Karpas-422 (cell line): ENCODE data around the gene ENGASE. TPM values are rescaled to one million over a fixed set of nuclear protein-coding genes. Genes with fewer than 3 reads are reported as not detected.
"Not testable (repeated sequence)": the region's sequence is repeated elsewhere in the genome, so short reads cannot be mapped to it uniquely, and the experiment has no call there.

ENCODE experiments used
- DNase-seq: peaks from one replicate; pipeline ENCODE4 v3.0.0-alpha.2; 2015
- H2AFZ ChIP-seq: fragments of 200-600 bp; sonication (generic); 2 replicates; pipeline ENCODE4 v1.6.1; 2014; ENCODE audit warnings: antibody characterized with exemption, low read length, mixed read lengths
- H3K27ac ChIP-seq: fragments of 200-600 bp; sonication (generic); 2 replicates; pipeline ENCODE4 v1.5.1; 2014; ENCODE audit warnings: mild to moderate bottlenecking, low read length, moderate library complexity
- H3K27me3 ChIP-seq: fragments of 200-600 bp; sonication (generic); 2 replicates; pipeline ENCODE4 v1.6.1; 2014; ENCODE audit warnings: low read length, mixed read lengths
- H3K36me3 ChIP-seq: fragments of 200-600 bp; sonication (generic); 2 replicates; pipeline ENCODE4 v1.6.1; 2014; ENCODE audit warnings: low read length, mixed read lengths; ENCODE audit not compliant: insufficient read depth
- H3K4me1 ChIP-seq: fragments of 200-600 bp; sonication (generic); 2 replicates; pipeline ENCODE4 v1.6.1; 2014; ENCODE audit warnings: mild to moderate bottlenecking, low read length, mixed read lengths
- H3K4me2 ChIP-seq: fragments of 200-600 bp; sonication (generic); 2 replicates; pipeline ENCODE4 v1.6.1; 2014; ENCODE audit warnings: low read length, low read depth, mild to moderate bottlenecking; ENCODE audit not compliant: poor library complexity, severe bottlenecking
- H3K4me3 ChIP-seq: fragments of 200-600 bp; sonication (generic); 2 replicates; pipeline ENCODE4 v1.5.1; 2014; ENCODE audit warnings: mild to moderate bottlenecking, antibody characterized with exemption, low read length, mixed read lengths
- H3K79me2 ChIP-seq: fragments of 200-600 bp; sonication (generic); 2 replicates; pipeline ENCODE4 v1.6.1; 2014; ENCODE audit warnings: mild to moderate bottlenecking, low read length, mixed read lengths
- H3K9ac ChIP-seq: fragments of 200-600 bp; sonication (generic); 2 replicates; pipeline ENCODE4 v1.6.0; 2014; ENCODE audit warnings: low read length
- H3K9me2 ChIP-seq: fragments of 200-600 bp; sonication (generic), shearing (Covaris generic); replicated peaks from 2 replicates; pipeline ENCODE4 v1.6.0; 2014; ENCODE audit warnings: mild to moderate bottlenecking, low read length, moderate library complexity; ENCODE audit not compliant: insufficient read depth
- H3K9me3 ChIP-seq: fragments of 300-700, 200-600 bp; sonication (generic); 2 replicates; pipeline ENCODE4 v1.6.1; 2014; ENCODE audit warnings: low read length, mixed read lengths
- H4K20me1 ChIP-seq: fragments of 200-600 bp; sonication (generic); 2 replicates; pipeline ENCODE4 v1.6.1; 2014; ENCODE audit warnings: mild to moderate bottlenecking, antibody characterized with exemption, low read length, low read depth; ENCODE audit not compliant: insufficient read depth
- total RNA-seq: library from RNA; depleted of rRNA; stranded (reverse); fragments of >200 nt; shearing (Covaris generic); gene quantifications from 2 replicates; pipeline ENCODE4 v1.2.3, GENCODE V29; 2014; ENCODE audit warnings: low replicate concordance

ENGASE gene
- total RNA-seq, 1 experiment from 2014 or later: 11.0 TPM

- H3K9ac ChIP-seq: no peak overlapping the region
- no peaks in the 10 kb centered on the region for H3K9me2 ChIP-seq
- no peaks in the 10 kb centered on the region for H3K79me2 ChIP-seq
- no peaks in the 10 kb centered on the region for H3K36me3 ChIP-seq
- no peaks in the 10 kb centered on the region for H4K20me1 ChIP-seq
- no peak overlapping the region for H3K27ac ChIP-seq
- no peaks in the 10 kb centered on the region for H3K4me1 ChIP-seq
- no peak overlapping the region for H3K4me3 ChIP-seq
- no peaks in the 10 kb centered on the region for H3K9me3 ChIP-seq
- DNase-seq: no peak
- no peaks in the 10 kb centered on the region for H3K27me3 ChIP-seq
- H3K4me2 ChIP-seq: no peak overlapping the region
- no peak overlapping the region for H2AFZ ChIP-seq
These were observed 45.2 kb upstream of the ENGASE start for GRCh38 chr17:79029327-79030009.

- not testable (repeated sequence) for H3K36me3 ChIP-seq, H3K4me2 ChIP-seq, DNase-seq, H3K27ac ChIP-seq, H2AFZ ChIP-seq, H3K4me1 ChIP-seq, H3K9me3 ChIP-seq, H3K9ac ChIP-seq, H3K9me2 ChIP-seq, H3K4me3 ChIP-seq, H3K27me3 ChIP-seq, H3K79me2 ChIP-seq, H4K20me1 ChIP-seq
These were observed 44.0 kb upstream of the ENGASE start for GRCh38 chr17:79030636-79031035.

DNA sequence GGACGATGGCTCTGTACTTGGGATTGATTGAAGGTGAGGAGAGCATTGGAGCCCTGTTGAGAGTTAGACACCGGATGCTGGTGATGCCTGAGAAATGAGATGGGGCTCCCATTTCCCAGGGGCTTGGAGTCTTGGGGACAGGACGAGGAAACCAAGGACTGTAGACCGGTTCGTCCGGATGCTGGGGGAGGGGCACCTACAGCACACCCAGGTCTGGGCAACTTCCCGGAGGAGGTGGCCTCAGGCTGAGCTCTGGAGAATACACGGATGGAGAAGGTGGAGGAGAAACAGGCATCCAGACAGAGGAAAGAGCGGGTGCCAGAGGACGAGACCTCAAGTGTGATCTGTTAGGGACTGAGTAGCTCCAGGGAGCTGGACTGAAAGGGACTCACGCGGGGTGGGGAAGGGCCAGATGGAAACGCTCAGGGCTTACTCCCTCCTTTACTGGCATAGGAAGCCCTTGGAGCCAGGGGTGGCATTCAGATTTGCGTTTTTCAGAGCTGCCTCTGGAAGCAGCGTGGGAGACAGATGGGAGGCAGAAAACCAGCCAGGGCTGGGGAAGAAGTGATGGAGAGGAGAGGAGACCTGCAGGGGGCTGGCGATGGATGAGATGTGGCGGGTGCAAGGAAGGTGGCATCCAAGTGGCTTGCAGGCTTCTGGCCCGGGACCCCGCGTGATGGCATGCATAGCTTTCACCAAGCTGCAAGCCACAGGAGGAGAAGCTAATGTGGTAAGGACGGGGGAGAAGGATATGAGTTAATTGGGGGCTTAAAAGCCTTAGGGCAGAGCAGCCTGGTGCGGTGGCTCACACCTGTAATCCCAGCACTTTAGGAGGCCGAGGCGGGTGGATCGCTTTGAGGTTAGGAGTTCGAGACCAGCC, 42.4 kb upstream of the ENGASE start:
- no peak overlapping the region for H3K4me3 ChIP-seq
- H3K9me2 ChIP-seq: no peaks in the 10 kb centered on the region
- H3K9ac ChIP-seq: no peak overlapping the region
- H3K36me3 ChIP-seq: no peaks in the 10 kb centered on the region
- no peak for DNase-seq
- no peak overlapping the region for H3K4me2 ChIP-seq
- no peaks in the 10 kb centered on the region for H3K4me1 ChIP-seq
- H3K27me3 ChIP-seq: no peaks in the 10 kb centered on the region
- H3K27ac ChIP-seq: no peak overlapping the region
- H3K9me3 ChIP-seq: no peaks in the 10 kb centered on the region
- H3K79me2 ChIP-seq: no peaks in the 10 kb centered on the region
- H2AFZ ChIP-seq: no peak overlapping the region
- H4K20me1 ChIP-seq: no peaks in the 10 kb centered on the region

GRCh38 chr17:79033046-79033616, 41.5 kb upstream of the ENGASE start:
- Histone ChIP-seq H3K4me2 (no peak overlapping the region), H4K20me1 (no peaks in the 10 kb centered on the region), H3K27ac (no peak overlapping the region), H3K36me3 (no peaks in the 10 kb centered on the region), H3K4me3 (no peak overlapping the region), H3K4me1 (no peaks in the 10 kb centered on the region), H3K9ac (no peak overlapping the region), H3K9me2 (no peaks in the 10 kb centered on the region), H2AFZ (no peak overlapping the region), H3K27me3 (no peaks in the 10 kb centered on the region), H3K9me3 (no peaks in the 10 kb centered on the region), H3K79me2 (no peaks in the 10 kb centered on the region)
- DNase-seq: no peak

DNA sequence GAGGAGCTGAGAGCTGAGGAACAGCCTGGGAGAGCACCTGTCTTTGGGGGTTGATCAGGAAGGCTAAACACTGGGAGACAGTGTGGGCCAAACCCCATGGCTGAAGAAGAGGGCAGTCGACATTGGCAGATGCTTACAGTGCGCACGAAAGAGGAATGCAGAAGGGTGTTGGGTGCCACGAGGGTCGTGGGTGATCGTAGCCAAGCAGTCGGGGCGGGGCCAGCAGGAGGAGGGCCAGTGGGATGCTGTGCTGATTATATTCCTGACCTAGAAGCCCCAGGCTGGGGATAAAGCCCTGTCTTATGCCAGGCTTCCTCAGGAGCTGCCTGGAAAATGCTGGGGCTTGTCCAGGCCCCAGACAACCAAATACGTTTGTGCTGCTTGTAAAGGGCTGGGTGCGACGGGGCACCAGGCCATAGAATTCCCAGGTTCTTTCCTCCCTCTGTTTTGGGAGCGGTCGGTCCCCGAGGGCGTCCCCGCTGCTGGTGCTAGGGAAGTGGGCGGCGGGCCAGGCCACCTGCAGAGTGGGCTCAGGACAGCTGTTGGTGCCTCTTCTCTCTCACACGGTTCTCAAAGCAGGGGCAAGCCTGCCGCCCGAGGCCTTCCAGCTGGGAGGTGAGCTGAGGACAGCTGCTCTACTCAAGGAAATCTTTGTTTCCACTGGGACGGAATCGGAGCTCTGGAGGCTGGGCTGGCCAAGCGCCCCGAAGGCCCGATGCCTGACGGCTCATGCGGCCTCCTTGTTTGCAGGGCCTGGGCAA, 40.7 kb upstream of the ENGASE start:
- Histone ChIP-seq H3K79me2 (no peaks in the 10 kb centered on the region), H3K27me3 (no peaks in the 10 kb centered on the region), H4K20me1 (no peaks in the 10 kb centered on the region), H3K36me3 (no peaks in the 10 kb centered on the region), H3K9ac (no peak overlapping the region), H3K9me3 (no peaks in the 10 kb centered on the region), H3K4me2 (no peak overlapping the region), H3K27ac (no peak overlapping the region), H3K9me2 (no peaks in the 10 kb centered on the region), H2AFZ (no peak overlapping the region), H3K4me3 (no peak overlapping the region), H3K4me1 (no peaks in the 10 kb centered on the region)
- DNase-seq: no peak

- Histone ChIP-seq H3K4me2 (no peak overlapping the region), H3K27ac (no peak overlapping the region), H3K79me2 (no peaks in the 10 kb centered on the region), H3K4me1 (no peaks in the 10 kb centered on the region), H3K36me3 (no peaks in the 10 kb centered on the region), H3K27me3 (no peaks in the 10 kb centered on the region), H4K20me1 (no peaks in the 10 kb centered on the region), H2AFZ (no peak overlapping the region), H3K9me3 (no peaks in the 10 kb centered on the region), H3K9me2 (no peaks in the 10 kb centered on the region), H3K9ac (no peak overlapping the region), H3K4me3 (no peak overlapping the region)
- no peak for DNase-seq
These were observed 39.6 kb upstream of the ENGASE start for GRCh38 chr17:79034931-79035485.

DNA sequence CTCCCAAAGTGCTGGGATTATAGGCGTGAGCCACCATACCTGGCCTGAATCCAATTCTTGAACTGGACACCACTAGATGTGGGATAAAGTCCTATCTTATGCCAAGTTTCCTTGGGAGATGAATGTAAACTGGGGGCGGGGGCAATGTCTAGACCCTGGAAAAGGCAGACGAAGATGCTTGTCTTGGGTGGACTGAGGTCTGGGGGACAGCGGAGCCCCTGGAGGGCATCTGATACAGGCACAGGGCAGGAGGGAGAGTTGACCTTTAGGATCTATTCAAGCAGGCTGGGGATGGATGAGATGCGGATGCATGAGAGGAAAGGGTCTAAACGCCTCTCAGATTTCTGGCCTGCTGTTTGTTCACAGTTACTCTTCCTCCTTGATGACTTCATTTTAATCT, 38.9 kb upstream of the ENGASE start:
- H2AFZ ChIP-seq: no peak overlapping the region
- no peaks in the 10 kb centered on the region for H3K36me3 ChIP-seq
- no peaks in the 10 kb centered on the region for H3K27me3 ChIP-seq
- DNase-seq: no peak
- H3K9ac ChIP-seq: no peak overlapping the region
- no peak overlapping the region for H3K4me3 ChIP-seq
- no peaks in the 10 kb centered on the region for H4K20me1 ChIP-seq
- H3K9me3 ChIP-seq: no peaks in the 10 kb centered on the region
- no peaks in the 10 kb centered on the region for H3K9me2 ChIP-seq
- H3K4me2 ChIP-seq: no peak overlapping the region
- H3K79me2 ChIP-seq: no peaks in the 10 kb centered on the region
- no peak overlapping the region for H3K27ac ChIP-seq
- peaks cover under 1% of the 10 kb centered on the region; the same call in 1 of the 2 replicates for H3K4me1 ChIP-seq
